GM12864 (cell line): ENCODE data around the gene PPP1R3F.

Experiments used
- DNase-seq: peaks from one replicate; pipeline ENCODE4 v3.0.0-alpha.2; 2011; ENCODE audit warnings: low read depth
- H3K4me3 ChIP-seq: 2 replicates; pipeline ENCODE4 v1.5.1; 2011; ENCODE audit warnings: mild to moderate bottlenecking, low read depth, low read length, control low read depth
- TF ChIP-seq, protein P1 (sequence below): IDR thresholded peaks from 2 replicates; pipeline ENCODE4 v1.5.1; 2011; ENCODE audit warnings: low read depth, mild to moderate bottlenecking, moderate library complexity, low read length, control low read depth, inconsistent platforms; ENCODE audit errors: missing control alignments

The PPP1R3F gene

DNA sequence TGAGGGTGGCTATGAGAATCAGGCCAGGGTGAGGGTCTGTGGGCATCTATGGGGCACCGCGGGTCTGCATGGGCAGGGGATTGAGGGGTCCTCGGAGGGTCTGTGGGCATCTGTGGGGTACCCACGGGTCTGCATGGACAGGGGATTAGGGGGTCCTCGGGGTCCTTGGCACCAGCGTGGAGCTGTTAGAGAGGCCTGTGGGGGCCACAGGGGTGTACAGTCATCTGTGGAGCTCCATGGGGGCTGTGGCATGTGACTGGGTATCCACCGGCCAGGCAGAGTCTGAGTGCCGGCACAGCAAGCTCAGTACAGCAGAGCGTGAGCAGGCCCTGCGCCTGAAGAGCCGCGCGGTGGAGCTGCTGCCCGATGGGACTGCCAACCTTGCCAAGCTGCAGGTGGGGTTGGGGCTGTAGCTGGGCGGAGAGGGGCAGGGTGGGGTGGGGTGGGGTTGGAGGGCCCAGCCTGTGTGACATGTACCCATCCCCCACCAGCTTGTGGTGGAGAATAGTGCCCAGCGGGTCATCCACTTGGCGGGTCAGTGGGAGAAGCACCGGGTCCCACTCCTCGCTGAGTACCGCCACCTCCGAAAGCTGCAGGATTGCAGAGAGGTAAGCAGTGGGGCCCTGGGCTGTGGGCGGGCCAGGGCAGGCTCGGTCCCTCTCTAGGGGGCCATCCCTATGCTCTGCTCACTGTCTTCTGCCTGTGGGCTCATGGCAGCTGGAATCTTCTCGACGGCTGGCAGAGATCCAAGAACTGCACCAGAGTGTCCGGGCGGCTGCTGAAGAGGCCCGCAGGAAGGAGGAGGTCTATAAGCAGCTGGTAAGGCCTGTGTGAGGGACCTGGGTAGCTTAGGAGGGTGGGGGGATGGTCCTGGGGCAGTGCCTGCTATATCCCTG lies 21.4 kb upstream of the PPP1R3F start:
- DNase-seq: no peak
- H3K4me3 ChIP-seq: no peak overlapping the region
- TF ChIP-seq, protein P1, sequence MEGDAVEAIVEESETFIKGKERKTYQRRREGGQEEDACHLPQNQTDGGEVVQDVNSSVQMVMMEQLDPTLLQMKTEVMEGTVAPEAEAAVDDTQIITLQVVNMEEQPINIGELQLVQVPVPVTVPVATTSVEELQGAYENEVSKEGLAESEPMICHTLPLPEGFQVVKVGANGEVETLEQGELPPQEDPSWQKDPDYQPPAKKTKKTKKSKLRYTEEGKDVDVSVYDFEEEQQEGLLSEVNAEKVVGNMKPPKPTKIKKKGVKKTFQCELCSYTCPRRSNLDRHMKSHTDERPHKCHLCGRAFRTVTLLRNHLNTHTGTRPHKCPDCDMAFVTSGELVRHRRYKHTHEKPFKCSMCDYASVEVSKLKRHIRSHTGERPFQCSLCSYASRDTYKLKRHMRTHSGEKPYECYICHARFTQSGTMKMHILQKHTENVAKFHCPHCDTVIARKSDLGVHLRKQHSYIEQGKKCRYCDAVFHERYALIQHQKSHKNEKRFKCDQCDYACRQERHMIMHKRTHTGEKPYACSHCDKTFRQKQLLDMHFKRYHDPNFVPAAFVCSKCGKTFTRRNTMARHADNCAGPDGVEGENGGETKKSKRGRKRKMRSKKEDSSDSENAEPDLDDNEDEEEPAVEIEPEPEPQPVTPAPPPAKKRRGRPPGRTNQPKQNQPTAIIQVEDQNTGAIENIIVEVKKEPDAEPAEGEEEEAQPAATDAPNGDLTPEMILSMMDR: no peak

DNA sequence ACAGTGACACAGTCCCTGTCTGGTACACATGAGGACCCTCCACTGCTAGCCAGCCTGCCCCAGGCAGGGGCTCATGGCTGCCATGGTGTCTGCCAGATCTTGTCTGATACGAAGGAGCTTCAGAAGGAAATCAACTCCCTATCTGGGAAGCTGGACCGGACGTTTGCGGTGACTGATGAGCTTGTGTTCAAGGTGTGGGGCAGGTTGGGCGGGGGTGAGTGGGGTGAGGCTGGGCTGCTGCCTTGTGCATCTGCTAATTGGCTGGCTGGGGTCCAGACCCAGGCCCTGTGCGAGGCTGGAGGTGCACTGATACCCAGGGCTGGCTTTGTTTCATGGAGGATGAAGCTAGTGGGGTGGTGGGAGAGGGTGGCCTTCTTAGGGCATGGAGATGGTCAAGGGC lies 20.5 kb upstream of the PPP1R3F start:
- no peak overlapping the region for H3K4me3 ChIP-seq
- TF ChIP-seq, protein P1: no peak
- DNase-seq: no peak

DNA sequence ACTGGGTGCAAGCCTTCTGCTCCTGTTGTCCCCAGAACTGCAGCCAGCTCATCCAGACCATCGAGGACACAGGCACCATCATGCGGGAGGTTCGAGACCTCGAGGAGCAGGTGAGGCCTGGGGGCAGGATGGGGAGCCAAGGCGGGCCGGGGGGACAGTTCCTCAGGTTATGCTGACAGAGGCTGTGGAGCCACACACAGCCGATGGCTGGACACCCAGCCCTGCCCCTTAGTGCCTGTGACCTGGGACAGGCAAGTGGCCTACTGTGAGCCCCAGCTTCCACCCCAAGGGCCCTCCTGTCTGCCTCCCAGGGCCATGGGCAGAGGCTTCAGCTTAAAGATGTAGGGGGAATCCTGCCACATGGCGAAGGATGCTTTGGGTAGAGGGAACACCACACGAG lies 20.0 kb upstream of the PPP1R3F start:
- DNase-seq: no peak
- TF ChIP-seq, protein P1: no peak
- H3K4me3 ChIP-seq: no peak overlapping the region

DNA sequence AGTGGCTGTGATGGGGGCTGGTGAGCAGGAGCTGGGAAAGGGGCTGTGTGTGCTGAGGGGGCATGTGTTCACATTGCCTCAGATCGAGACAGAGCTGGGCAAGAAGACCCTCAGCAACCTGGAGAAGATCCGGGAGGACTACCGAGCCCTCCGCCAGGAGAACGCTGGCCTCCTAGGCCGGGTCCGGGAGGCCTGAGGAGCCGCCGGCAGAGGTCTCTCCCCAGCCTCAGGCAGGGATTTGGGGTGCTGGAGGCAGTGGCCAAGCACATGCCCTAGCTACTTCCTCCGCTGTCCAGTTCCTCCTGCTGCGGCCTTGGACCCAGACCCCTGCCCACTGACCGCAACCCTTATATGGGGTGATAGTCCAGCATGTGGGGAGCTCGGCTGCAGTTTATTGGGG lies 19.5 kb upstream of the PPP1R3F start:
- TF ChIP-seq, protein P1: no peak
- H3K4me3 ChIP-seq: no peak overlapping the region
- DNase-seq: no peak

DNA sequence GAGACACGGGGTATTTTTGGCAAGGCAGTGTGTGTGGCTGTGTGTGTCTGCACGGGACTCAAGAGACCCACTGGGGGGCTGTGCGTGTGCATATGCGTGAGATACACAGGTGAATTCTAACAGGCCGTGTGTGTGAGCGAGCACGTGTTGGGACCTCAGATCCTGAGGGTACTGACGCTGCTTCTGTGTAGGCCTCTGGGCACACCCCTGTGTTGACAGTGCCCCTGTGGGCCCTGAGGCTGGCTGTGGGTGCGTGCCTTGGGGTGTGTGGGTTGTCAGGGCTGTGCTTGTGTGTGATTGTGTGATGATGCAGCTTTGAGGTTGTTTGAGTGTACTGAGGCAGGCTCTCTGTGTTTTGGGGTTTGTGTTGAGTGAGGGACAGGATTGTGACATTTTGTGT lies 19.0 kb upstream of the PPP1R3F start:
- DNase-seq: no peak
- TF ChIP-seq, protein P1: no peak
- H3K4me3 ChIP-seq: no peak overlapping the region

DNA sequence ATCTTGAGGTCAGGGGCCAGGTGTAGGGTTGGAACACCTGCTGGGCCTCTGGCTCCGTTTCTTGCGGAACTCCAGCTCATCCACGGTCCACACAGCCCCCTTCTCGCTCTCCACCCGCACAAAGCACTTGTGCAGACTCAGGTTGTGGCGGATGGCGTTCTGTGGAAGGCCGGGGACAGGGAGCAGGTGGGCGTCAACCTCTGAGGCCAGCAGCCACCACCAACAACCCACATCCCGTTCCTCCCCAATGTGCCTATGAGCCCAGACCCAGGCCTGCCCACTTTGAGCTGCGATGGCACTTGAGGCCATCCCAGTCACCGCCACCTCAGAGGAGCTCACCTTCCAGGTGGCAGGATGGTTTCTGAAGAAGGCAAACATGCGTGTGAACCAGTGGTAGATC lies 18.3 kb upstream of the PPP1R3F start:
- no peak for DNase-seq
- H3K4me3 ChIP-seq: no peak overlapping the region
- TF ChIP-seq, protein P1: no peak

DNA sequence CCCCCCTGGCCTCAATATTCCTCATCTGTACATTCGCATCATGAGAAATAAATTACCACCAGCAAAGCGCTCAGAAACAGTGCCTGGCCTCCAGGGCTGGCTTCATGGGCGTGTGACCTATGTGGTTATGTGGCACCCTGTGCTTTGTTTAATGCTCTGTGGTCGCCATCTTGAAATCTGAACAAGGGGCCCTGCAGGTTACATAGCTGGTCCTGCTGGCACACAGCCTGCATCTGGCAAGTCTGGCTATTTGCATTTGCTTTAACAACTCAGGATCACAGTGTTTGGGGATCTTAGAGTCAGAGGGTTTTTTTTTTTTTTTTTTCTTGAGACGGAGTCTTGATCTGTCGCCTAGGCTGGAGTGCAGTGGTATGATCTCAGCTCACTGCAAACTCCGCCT lies 15.0 kb upstream of the PPP1R3F start:
- no peak overlapping the region for H3K4me3 ChIP-seq
- DNase-seq: no peak
- TF ChIP-seq, protein P1: no peak
